Astrocyte (in vitro differentiated cells and primary cell): ENCODE data around the gene KBTBD12. TPM values are rescaled to one million over a fixed set of nuclear protein-coding genes. Genes with fewer than 3 reads are reported as not detected.

Source experiments
- DNase-seq: peaks from one replicate; pipeline ENCODE4 v3.0.0-alpha.2; 2010; ENCODE audit warnings: low read depth
- FAIRE-seq: peaks from 2 replicates; lab custom pipeline; 2011; peaks lifted over from hg19 to GRCh38; lab: Jason Lieb, UNC
- H2AFZ ChIP-seq: 2 replicates; pipeline ENCODE4 v1.6.0; 2012; ENCODE audit warnings: low read depth, low read length, inconsistent platforms
- H3K27ac ChIP-seq: 2 replicates; pipeline ENCODE4 v1.5.1; 2011; ENCODE audit warnings: low read depth, low read length, inconsistent platforms
- H3K27me3 ChIP-seq: 2 replicates; pipeline ENCODE4 v1.6.0; 2011; ENCODE audit warnings: low read length, inconsistent platforms; ENCODE audit not compliant: insufficient read depth
- H3K36me3 ChIP-seq: 2 replicates; pipeline ENCODE4 v1.5.1; 2011; ENCODE audit warnings: low read length, inconsistent platforms; ENCODE audit not compliant: insufficient read depth
- H3K4me1 ChIP-seq: 2 replicates; pipeline ENCODE4 v1.5.1; 2011; ENCODE audit warnings: low read length, inconsistent platforms; ENCODE audit not compliant: insufficient read depth
- H3K4me2 ChIP-seq: 2 replicates; pipeline ENCODE4 v1.6.0; 2012; ENCODE audit warnings: low read length, inconsistent platforms
- H3K4me3 ChIP-seq: 2 replicates; pipeline ENCODE4 v1.5.1; 2011; ENCODE audit warnings: low read depth, mild to moderate bottlenecking, low read length, inconsistent platforms; ENCODE audit not compliant: insufficient read depth
- H3K79me2 ChIP-seq: 2 replicates; pipeline ENCODE4 v1.6.0; 2012; ENCODE audit warnings: mild to moderate bottlenecking, low read length, inconsistent platforms; ENCODE audit not compliant: insufficient read depth
- H3K9ac ChIP-seq: 2 replicates; pipeline ENCODE4 v1.6.0; 2012; ENCODE audit warnings: mild to moderate bottlenecking, low read length, inconsistent platforms
- H3K9me3 ChIP-seq: 2 replicates; pipeline ENCODE4 v1.5.1; 2012; ENCODE audit warnings: low read depth, mild to moderate bottlenecking, low read length, inconsistent platforms; ENCODE audit not compliant: insufficient read depth
- H4K20me1 ChIP-seq: 2 replicates; pipeline ENCODE4 v1.6.0; 2012; ENCODE audit warnings: low read length, inconsistent platforms; ENCODE audit not compliant: insufficient read depth
- H3K27ac Mint-ChIP-seq: one replicate; pipeline ENCODE4 v1.8.0; 2021; ENCODE audit warnings: mild to moderate bottlenecking, mixed read lengths; ENCODE audit not compliant: unreplicated experiment
- H3K27me3 Mint-ChIP-seq: one replicate; pipeline ENCODE4 v1.8.0; 2021; ENCODE audit warnings: low read depth, mixed read lengths; ENCODE audit not compliant: unreplicated experiment
- H3K36me3 Mint-ChIP-seq: one replicate; pipeline ENCODE4 v1.8.0; 2021; ENCODE audit warnings: low read depth, mixed read lengths; ENCODE audit not compliant: unreplicated experiment
- H3K4me1 Mint-ChIP-seq: one replicate; pipeline ENCODE4 v1.8.0; 2021; ENCODE audit warnings: low read depth, mixed read lengths; ENCODE audit not compliant: unreplicated experiment
- H3K4me3 Mint-ChIP-seq: one replicate; pipeline ENCODE4 v1.8.0; 2021; ENCODE audit warnings: mild to moderate bottlenecking, moderate library complexity, mixed read lengths; ENCODE audit not compliant: unreplicated experiment
- H3K9me3 Mint-ChIP-seq: one replicate; pipeline ENCODE4 v1.8.0; 2021; ENCODE audit warnings: mild to moderate bottlenecking, mixed read lengths; ENCODE audit not compliant: unreplicated experiment
- EZH2 ChIP-seq: IDR thresholded peaks from 2 replicates; pipeline ENCODE4 v1.6.1; 2012; ENCODE audit warnings: mild to moderate bottlenecking, low read length, inconsistent platforms; ENCODE audit not compliant: insufficient read depth
- total RNA-seq: library from RNA; stranded (reverse); gene quantifications from 2 replicates; pipeline ENCODE4 v1.2.1, GENCODE V29; 2021
- TF ChIP-seq, protein P1 (sequence below): IDR thresholded peaks from 2 replicates; pipeline ENCODE4 v1.5.1; 2011; ENCODE audit warnings: low read depth, mild to moderate bottlenecking, inconsistent platforms, low read length, moderate library complexity; ENCODE audit not compliant: insufficient read depth

The KBTBD12 gene
- total RNA-seq, 1 donor from 2014 or later: not detected

DNA sequence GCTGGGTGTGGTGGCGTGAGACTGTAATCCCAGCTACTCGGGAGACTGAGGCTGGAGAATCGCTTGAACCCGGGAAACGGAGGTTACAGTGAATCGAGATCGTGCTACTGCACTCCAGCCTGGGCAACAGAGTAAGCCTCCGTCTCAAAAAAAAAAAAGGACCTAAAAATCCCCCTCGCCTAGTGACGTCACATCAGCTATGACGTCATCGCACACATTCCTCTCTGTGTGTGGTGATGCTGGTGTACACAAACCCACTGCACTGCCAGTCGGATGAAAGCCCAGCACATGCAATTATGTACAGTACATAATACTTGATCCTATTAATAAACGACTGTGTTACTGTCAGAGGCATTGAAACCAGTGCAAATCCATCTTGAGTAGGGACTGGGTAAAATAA, 97.0 kb downstream of the KBTBD12 start:
- TF ChIP-seq, protein P1, sequence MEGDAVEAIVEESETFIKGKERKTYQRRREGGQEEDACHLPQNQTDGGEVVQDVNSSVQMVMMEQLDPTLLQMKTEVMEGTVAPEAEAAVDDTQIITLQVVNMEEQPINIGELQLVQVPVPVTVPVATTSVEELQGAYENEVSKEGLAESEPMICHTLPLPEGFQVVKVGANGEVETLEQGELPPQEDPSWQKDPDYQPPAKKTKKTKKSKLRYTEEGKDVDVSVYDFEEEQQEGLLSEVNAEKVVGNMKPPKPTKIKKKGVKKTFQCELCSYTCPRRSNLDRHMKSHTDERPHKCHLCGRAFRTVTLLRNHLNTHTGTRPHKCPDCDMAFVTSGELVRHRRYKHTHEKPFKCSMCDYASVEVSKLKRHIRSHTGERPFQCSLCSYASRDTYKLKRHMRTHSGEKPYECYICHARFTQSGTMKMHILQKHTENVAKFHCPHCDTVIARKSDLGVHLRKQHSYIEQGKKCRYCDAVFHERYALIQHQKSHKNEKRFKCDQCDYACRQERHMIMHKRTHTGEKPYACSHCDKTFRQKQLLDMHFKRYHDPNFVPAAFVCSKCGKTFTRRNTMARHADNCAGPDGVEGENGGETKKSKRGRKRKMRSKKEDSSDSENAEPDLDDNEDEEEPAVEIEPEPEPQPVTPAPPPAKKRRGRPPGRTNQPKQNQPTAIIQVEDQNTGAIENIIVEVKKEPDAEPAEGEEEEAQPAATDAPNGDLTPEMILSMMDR: no peak
- TF ChIP-seq EZH2: no peak
- H3K9me3 Mint-ChIP-seq: peaks cover 2% of the 10 kb centered on the region
- H3K27ac Mint-ChIP-seq: no peak overlapping the region
- no peaks in the 10 kb centered on the region for H3K4me1 ChIP-seq
- H3K27me3 ChIP-seq: no peaks in the 10 kb centered on the region
- H2AFZ ChIP-seq: no peak overlapping the region
- H4K20me1 ChIP-seq: no peaks in the 10 kb centered on the region
- FAIRE-seq (no peak), DNase-seq (no peak)
- H3K27ac ChIP-seq: no peak overlapping the region
- no peaks in the 10 kb centered on the region for H3K36me3 ChIP-seq
- no peaks in the 10 kb centered on the region for H3K36me3 Mint-ChIP-seq
- H3K4me2 ChIP-seq: no peak overlapping the region
- H3K9ac ChIP-seq: no peak overlapping the region
- H3K4me3 ChIP-seq: no peak overlapping the region
- peaks cover 8% of the 10 kb centered on the region for H3K4me1 Mint-ChIP-seq
- H3K4me3 Mint-ChIP-seq: no peak overlapping the region
- H3K27me3 Mint-ChIP-seq: peaks cover 7% of the 10 kb centered on the region
- H3K79me2 ChIP-seq: no peaks in the 10 kb centered on the region
- H3K9me3 ChIP-seq: no peaks in the 10 kb centered on the region

DNA sequence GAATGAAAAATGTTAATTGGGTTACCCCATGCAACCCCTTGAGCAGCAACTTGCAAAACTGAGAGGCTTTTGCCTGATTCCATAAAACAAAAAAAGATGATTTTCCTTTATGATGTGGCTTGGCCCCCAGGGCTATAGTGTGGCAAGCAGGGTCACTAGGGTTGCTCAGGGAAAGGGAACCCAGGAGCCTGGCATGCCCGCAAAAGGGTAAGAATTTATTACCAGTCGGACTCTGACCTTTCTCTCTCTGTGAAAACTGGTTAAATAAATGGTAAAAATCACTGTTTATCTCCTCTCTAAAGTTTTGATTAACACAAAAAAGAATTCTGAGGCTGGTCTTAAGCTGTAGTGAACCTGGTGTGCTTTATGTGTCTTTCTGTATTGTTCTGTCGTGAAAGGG, 99.5 kb downstream of the KBTBD12 start:
- no peaks in the 10 kb centered on the region for H3K27me3 ChIP-seq
- DNase-seq: no peak
- Mint-ChIP-seq H3K27me3 (peaks cover 7% of the 10 kb centered on the region), H3K4me1 (peaks cover 5% of the 10 kb centered on the region), H3K27ac (no peak overlapping the region), H3K9me3 (peaks cover 2% of the 10 kb centered on the region), H3K36me3 (no peaks in the 10 kb centered on the region), H3K4me3 (no peak overlapping the region)
- no peaks in the 10 kb centered on the region for H3K4me1 ChIP-seq
- H3K79me2 ChIP-seq: no peaks in the 10 kb centered on the region
- TF ChIP-seq, protein P1: no peak
- TF ChIP-seq EZH2: no peak
- H3K9me3 ChIP-seq: no peaks in the 10 kb centered on the region
- H3K36me3 ChIP-seq: no peaks in the 10 kb centered on the region
- no peak overlapping the region for H2AFZ ChIP-seq
- no peaks in the 10 kb centered on the region for H4K20me1 ChIP-seq
- H3K9ac ChIP-seq: no peak overlapping the region
- H3K4me2 ChIP-seq: no peak overlapping the region
- H3K27ac ChIP-seq: no peak overlapping the region
- FAIRE-seq: no peak
- H3K4me3 ChIP-seq: no peak overlapping the region

DNA sequence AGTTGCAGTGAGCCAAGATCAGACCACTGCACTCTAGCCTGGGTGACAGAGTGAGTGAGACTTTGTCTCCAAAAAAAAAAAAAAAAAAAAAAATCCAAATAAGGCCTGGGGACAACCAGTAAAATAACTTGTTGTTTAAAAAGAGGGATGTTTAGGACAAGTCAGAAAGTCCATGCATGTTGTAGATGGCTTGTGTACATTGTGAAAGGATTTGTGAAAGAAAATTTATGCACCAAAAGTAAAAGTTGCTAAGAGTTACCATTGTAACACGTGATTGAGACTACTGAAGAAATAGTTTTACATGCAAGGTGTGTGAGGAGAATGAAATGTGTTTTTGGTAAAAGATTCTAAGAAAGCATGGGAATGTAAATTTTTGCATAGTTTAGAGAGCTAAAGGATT, 101.5 kb downstream of the KBTBD12 start:
- FAIRE-seq (no peak), DNase-seq (no peak)
- Histone ChIP-seq H2AFZ (no peak overlapping the region), H3K9ac (no peak overlapping the region), H3K9me3 (no peaks in the 10 kb centered on the region), H3K27me3 (no peaks in the 10 kb centered on the region), H3K79me2 (no peaks in the 10 kb centered on the region), H3K27ac (no peak overlapping the region), H3K36me3 (no peaks in the 10 kb centered on the region), H4K20me1 (no peaks in the 10 kb centered on the region), H3K4me2 (no peak overlapping the region), H3K4me1 (no peaks in the 10 kb centered on the region), H3K4me3 (no peak overlapping the region)
- H3K27me3 Mint-ChIP-seq: no peaks in the 10 kb centered on the region
- peaks cover under 1% of the 10 kb centered on the region for H3K9me3 Mint-ChIP-seq
- TF ChIP-seq, protein P1: no peak
- no peak for TF ChIP-seq EZH2
- no peak overlapping the region for H3K27ac Mint-ChIP-seq
- no peaks in the 10 kb centered on the region for H3K4me1 Mint-ChIP-seq
- no peak overlapping the region for H3K4me3 Mint-ChIP-seq
- H3K36me3 Mint-ChIP-seq: no peaks in the 10 kb centered on the region
